PC-3 (cell line): ENCODE results near the gene CTNNA3. TPM values are rescaled to one million over a fixed set of nuclear protein-coding genes. Genes with fewer than 3 reads are reported as not detected.
A peak's percentile ranks its signal among the peaks of the same experiment; 100 is the strongest.

Experiments used
- ATAC-seq: fragments of 200-7000 bp; cut with Tn5 transposase; 2 replicates; pipeline ENCODE4 v1.9.1; 2020; ENCODE audit warnings: mild to moderate bottlenecking, moderate library complexity
- BruUV-seq: library from RNA; stranded (reverse); fragments of 400-500 nt; replicated peaks from 2 replicates; lab custom pipeline; 2021; lab: Mats Ljungman, UMichigan
- CTCF ChIA-PET: fragments of 300-600 bp; sonication (Branson Sonifier 250); formaldehyde crosslinking; loops from one replicate; lab custom pipeline; 2022; ENCODE audit warnings: antibody characterized with exemption; lab: Charles Lee
- POLR2A ChIA-PET: fragments of 300-600 bp; sonication (Branson Sonifier 250); formaldehyde crosslinking; loops from one replicate; lab custom pipeline; 2022; ENCODE audit warnings: antibody characterized with exemption; ENCODE audit not compliant: unreplicated experiment; lab: Charles Lee
- DNase-seq: peaks from one replicate; pipeline ENCODE4 v3.0.0-alpha.2; 2015
- H2AFZ ChIP-seq: fragments of 300-600 bp; sonication (generic); 2 replicates; pipeline ENCODE4 v1.6.0; 2016; ENCODE audit warnings: antibody characterized with exemption, low read length
- H3F3A ChIP-seq: fragments of 300-600 bp; sonication (generic); one replicate; pipeline ENCODE4 v1.6.0; 2017; ENCODE audit warnings: antibody characterized with exemption, low read length, control low read depth, mild to moderate bottlenecking; ENCODE audit not compliant: unreplicated experiment
- H3K27ac ChIP-seq: fragments of 300-600 bp; sonication (generic); 2 replicates; pipeline ENCODE4 v1.5.1; 2016; ENCODE audit warnings: mild to moderate bottlenecking, low read length
- H3K27me3 ChIP-seq: fragments of 300-600 bp; sonication (generic); 2 replicates; pipeline ENCODE4 v1.6.1; 2016; ENCODE audit warnings: low read length, mixed read lengths
- H3K36me3 ChIP-seq: fragments of 300-600 bp; sonication (generic); 2 replicates; pipeline ENCODE4 v1.6.1; 2016; ENCODE audit warnings: low read depth, mixed run types, low read length, mixed read lengths
- H3K4me1 ChIP-seq: fragments of 300-600 bp; sonication (generic); 2 replicates; pipeline ENCODE4 v1.5.1; 2016; ENCODE audit warnings: low read length; ENCODE audit not compliant: insufficient read depth
- H3K4me2 ChIP-seq: fragments of 300-600 bp; sonication (generic); 2 replicates; pipeline ENCODE4 v1.6.0; 2016; ENCODE audit warnings: low read length
- H3K4me3 ChIP-seq: fragments of 300-600 bp; sonication (generic); 2 replicates; pipeline ENCODE4 v1.5.1; 2016; ENCODE audit warnings: mild to moderate bottlenecking, low read length, mixed read lengths
- H3K79me2 ChIP-seq: fragments of 300-600 bp; sonication (generic); 2 replicates; pipeline ENCODE4 v1.6.1; 2017; ENCODE audit warnings: low read length, mixed read lengths
- H3K9ac ChIP-seq: fragments of 300-600 bp; sonication (generic); 2 replicates; pipeline ENCODE4 v1.6.0; 2016; ENCODE audit warnings: mild to moderate bottlenecking, low read length
- H3K9me2 ChIP-seq: fragments of 300-600 bp; sonication (generic); replicated peaks from 2 replicates; pipeline ENCODE4 v1.6.1; 2016; ENCODE audit warnings: mixed run types, low read length, mixed read lengths
- H3K9me3 ChIP-seq: fragments of 300-600 bp; sonication (generic); 2 replicates; pipeline ENCODE4 v1.6.1; 2016; ENCODE audit warnings: low read length, mixed read lengths
- H4K20me1 ChIP-seq: fragments of 300-600 bp; sonication (generic); 2 replicates; pipeline ENCODE4 v1.6.1; 2016; ENCODE audit warnings: low read length, mixed read lengths
- EZH2 ChIP-seq: fragments of 300-600 bp; sonication (generic); IDR thresholded peaks from one replicate; pipeline ENCODE4 v1.6.1; 2017; ENCODE audit warnings: antibody characterized with exemption, mild to moderate bottlenecking, low read length; ENCODE audit not compliant: unreplicated experiment
- EZH2phosphoT487 ChIP-seq: fragments of 300-600 bp; sonication (generic); IDR thresholded peaks from 2 replicates; pipeline ENCODE4 v1.6.1; 2018; ENCODE audit warnings: mild to moderate bottlenecking, antibody characterized with exemption, low read length, borderline replicate concordance
- intact Hi-C: fragments of 100-400 bp; cut with micrococcal nuclease; formaldehyde crosslinking; loops from 2 replicates; pipeline ENCODE4 v1.9.0; 2023
- total RNA-seq: library from RNA; depleted of rRNA; stranded (reverse); fragments of >200 nt; gene quantifications from 2 replicates; pipeline ENCODE4 v1.2.3, GENCODE V29; 2014
- TF ChIP-seq, protein P1 (sequence below): fragments of 300-600 bp; sonication (generic); conservative IDR thresholded peaks from 2 replicates; pipeline ENCODE4 v1.5.1; 2017; ENCODE audit warnings: antibody characterized with exemption, low read depth, mild to moderate bottlenecking, low read length

Gene CTNNA3
- total RNA-seq, 1 experiment from 2014 or later, result 1.9 TPM

DNA sequence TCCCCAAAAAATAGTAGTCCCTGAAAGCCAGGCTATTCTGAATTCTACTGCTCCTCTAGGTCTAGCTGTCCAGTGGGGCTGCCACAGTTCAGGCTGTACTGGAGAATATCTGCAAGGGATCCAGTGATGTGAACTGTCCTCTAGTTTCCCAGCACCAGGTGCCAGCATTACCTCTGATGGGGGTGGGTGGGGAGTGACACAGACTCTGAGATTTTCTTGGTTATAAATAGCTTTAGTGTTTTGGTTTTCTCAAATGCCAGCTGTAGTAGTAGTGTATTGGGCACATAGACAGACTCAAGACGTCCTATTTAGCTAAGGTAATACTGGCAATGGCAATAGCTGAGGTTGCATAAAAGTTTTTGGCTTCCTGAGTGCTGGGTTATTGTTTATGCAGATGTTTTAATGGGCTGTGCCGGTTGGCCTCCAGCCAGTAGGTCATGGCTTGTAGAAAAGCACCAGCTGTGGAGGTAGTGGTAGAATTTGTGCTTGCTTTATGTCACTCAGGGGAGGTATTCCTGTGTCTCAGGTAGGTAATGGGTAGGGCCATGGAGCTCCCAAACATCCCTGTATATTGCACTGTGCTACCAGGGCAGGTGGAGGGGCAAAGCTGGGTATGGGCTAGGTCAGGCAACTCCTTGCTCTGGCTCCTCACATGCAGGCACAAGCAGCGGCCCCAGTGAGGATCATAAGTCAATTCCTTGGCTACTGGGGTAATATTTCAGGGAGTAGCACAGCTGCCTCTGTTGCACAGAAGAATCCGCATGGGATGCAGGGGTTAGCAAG lies 1108.9 kb downstream of the CTNNA3 start:
- H3K4me3 ChIP-seq, result no peak overlapping the region
- no peak overlapping the region for H3K27ac ChIP-seq
- intact Hi-C loops, result no loop called here
- CTCF ChIA-PET, result no interaction called here
- H3K9me3 ChIP-seq, result no peaks in the 10 kb centered on the region
- no peak for TF ChIP-seq EZH2
- TF ChIP-seq, protein P1, sequence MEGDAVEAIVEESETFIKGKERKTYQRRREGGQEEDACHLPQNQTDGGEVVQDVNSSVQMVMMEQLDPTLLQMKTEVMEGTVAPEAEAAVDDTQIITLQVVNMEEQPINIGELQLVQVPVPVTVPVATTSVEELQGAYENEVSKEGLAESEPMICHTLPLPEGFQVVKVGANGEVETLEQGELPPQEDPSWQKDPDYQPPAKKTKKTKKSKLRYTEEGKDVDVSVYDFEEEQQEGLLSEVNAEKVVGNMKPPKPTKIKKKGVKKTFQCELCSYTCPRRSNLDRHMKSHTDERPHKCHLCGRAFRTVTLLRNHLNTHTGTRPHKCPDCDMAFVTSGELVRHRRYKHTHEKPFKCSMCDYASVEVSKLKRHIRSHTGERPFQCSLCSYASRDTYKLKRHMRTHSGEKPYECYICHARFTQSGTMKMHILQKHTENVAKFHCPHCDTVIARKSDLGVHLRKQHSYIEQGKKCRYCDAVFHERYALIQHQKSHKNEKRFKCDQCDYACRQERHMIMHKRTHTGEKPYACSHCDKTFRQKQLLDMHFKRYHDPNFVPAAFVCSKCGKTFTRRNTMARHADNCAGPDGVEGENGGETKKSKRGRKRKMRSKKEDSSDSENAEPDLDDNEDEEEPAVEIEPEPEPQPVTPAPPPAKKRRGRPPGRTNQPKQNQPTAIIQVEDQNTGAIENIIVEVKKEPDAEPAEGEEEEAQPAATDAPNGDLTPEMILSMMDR, result no peak
- no peak for TF ChIP-seq EZH2phosphoT487
- DNase-seq, result no peak
- peaks cover 6% of the 10 kb centered on the region for H3F3A ChIP-seq
- no peaks in the 10 kb centered on the region for H4K20me1 ChIP-seq
- H2AFZ ChIP-seq, result no peak overlapping the region
- no peak for ATAC-seq
- no peaks in the 10 kb centered on the region for H3K79me2 ChIP-seq
- H3K9ac ChIP-seq, result no peak overlapping the region
- no peaks in the 10 kb centered on the region for H3K27me3 ChIP-seq
- POLR2A ChIA-PET, result no interaction called here
- H3K4me2 ChIP-seq, result no peak overlapping the region
- H3K4me1 ChIP-seq, result peaks cover 13% of the 10 kb centered on the region
- H3K36me3 ChIP-seq, result no peaks in the 10 kb centered on the region
- no TSS peak for BruUV-seq
- no peaks in the 10 kb centered on the region for H3K9me2 ChIP-seq

DNA sequence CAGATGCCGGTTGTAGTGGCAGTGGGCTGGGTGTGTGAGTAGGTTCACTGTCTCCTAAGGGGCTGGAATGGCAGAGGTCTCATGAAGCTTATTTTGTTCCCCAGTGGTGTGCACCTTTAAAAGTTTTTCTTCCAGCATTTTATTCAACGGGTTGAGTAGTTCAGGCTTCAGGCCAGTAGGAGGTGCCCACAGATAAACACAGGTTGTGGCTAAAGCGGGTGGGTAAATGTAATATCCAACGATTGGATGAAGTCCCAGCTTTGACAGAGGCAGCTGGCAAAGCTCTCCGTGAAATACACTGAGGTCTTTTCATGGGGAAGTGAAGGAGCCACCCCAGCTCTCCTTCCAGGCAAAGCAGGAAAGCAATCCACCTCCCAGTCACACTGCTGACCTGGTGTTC lies 1109.9 kb downstream of the CTNNA3 start:
- Histone ChIP-seq H3K27ac (no peak overlapping the region), H3F3A (no peaks in the 10 kb centered on the region), H3K9ac (no peak overlapping the region), H3K4me2 (no peak overlapping the region), H3K9me2 (no peaks in the 10 kb centered on the region), H3K4me1 (peaks cover 3% of the 10 kb centered on the region), H3K27me3 (no peaks in the 10 kb centered on the region), H4K20me1 (no peaks in the 10 kb centered on the region), H3K4me3 (no peak overlapping the region), H3K9me3 (no peaks in the 10 kb centered on the region), H2AFZ (no peak overlapping the region), H3K79me2 (no peaks in the 10 kb centered on the region), H3K36me3 (no peaks in the 10 kb centered on the region)
- DNase-seq, result peak; percentile 83
- ChIA-PET CTCF (interaction anchor here (0.6 to 0.7 kb wide), 2 partner anchors 161 to 325 kb away, joined by 3 to 4 read pairs; no protein-coding TSS in a partner anchor), POLR2A (no interaction called here)
- peak; percentile 38 for ATAC-seq
- TF ChIP-seq, protein P1, result peak; percentile 91
- TF ChIP-seq EZH2 (no peak), EZH2phosphoT487 (no peak)
- BruUV-seq, result no TSS peak
- intact Hi-C loops, result no loop called here

DNA sequence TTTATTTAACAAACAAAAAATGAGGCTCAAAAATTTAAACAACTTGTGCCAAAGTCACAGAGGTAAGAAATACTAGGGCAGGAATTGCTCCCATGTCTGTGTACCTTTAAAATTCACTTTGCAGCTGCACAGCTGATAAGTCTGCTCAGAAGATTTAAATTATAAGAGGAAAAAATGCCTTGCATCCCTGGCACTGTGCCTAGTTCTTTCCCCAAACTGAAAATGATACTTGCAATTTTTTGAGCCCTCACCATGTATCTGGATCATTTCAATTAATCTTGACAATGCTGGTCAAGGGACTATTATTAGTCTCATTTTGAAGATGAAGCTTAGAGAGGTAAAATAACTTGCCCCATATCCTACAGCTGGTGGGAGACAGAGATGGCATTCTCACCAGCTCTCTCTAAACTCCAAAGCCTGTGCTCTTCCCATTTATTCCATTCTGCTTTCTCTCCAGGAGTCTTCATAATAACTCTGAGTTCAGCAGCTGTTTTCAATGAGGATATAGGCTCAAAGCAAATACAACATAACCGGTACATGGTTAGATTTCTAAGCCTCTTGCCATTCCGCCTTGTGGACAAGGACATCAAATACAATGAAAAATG lies 1120.6 kb downstream of the CTNNA3 start:
- Histone ChIP-seq H3F3A (no peaks in the 10 kb centered on the region), H3K4me3 (no peak overlapping the region), H3K27ac (no peak overlapping the region), H3K27me3 (no peaks in the 10 kb centered on the region), H3K4me1 (no peaks in the 10 kb centered on the region), H3K36me3 (no peaks in the 10 kb centered on the region), H4K20me1 (no peaks in the 10 kb centered on the region), H3K4me2 (no peak overlapping the region), H3K9me2 (no peaks in the 10 kb centered on the region), H3K79me2 (no peaks in the 10 kb centered on the region), H3K9me3 (no peaks in the 10 kb centered on the region), H3K9ac (no peak overlapping the region), H2AFZ (no peak overlapping the region)
- intact Hi-C loops, result no loop called here
- CTCF ChIA-PET, result interaction anchor here (0.7 kb wide), 1 partner anchor 171 kb away, joined by 4 read pairs; no protein-coding TSS in a partner anchor
- TF ChIP-seq, protein P1, result no peak
- TF ChIP-seq EZH2phosphoT487, result no peak
- no peak for TF ChIP-seq EZH2
- POLR2A ChIA-PET, result interaction anchor here (0.6 kb wide), 2 partner anchors 10 to 61 kb away, joined by 3 read pairs; no protein-coding TSS in a partner anchor
- ATAC-seq (no peak), DNase-seq (no peak)
- no TSS peak for BruUV-seq
